Spleen (tissue), 11 donors: ENCODE results near the gene DRD4. TPM values are rescaled to one million over a fixed set of nuclear protein-coding genes. Genes with fewer than 3 reads are reported as not detected.

ENCODE experiments used
- DNase-seq: peaks from one replicate; pipeline ENCODE4 v3.0.0-alpha.2; 2020
- H3K27ac ChIP-seq, 8 donors: fragments of 200-600 bp; sonication (generic) in 7 of 8; 1 replicate in 4 of 8; 2 replicates in 4 of 8; pipeline versions ENCODE4 v1.5.0 to v1.8.0; 2016 to 2021; ENCODE audit warnings: inconsistent platforms in 4 of 8, mild to moderate bottlenecking in 4 of 8, moderate library complexity in 1 of 8
- H3K27me3 ChIP-seq, 7 donors: fragments of 200-600 bp; sonication (generic) in 6 of 7; replicated peaks in 1 of 7; 1 replicate in 4 of 7; 2 replicates in 3 of 7; pipeline versions ENCODE4 v1.5.0 to v1.8.0; 2016 to 2021; ENCODE audit warnings: inconsistent platforms in 3 of 7, mild to moderate bottlenecking in 1 of 7
- H3K36me3 ChIP-seq, 6 donors: fragments of 200-600 bp; sonication (generic) in 5 of 6; 1 replicate in 4 of 6; 2 replicates in 2 of 6; pipeline versions ENCODE4 v1.5.0 to v1.8.0; 2016 to 2021; ENCODE audit warnings: inconsistent platforms in 2 of 6
- H3K4me1 ChIP-seq, 6 donors: fragments of 200-600 bp; sonication (generic) in 5 of 6; 1 replicate in 3 of 6; 2 replicates in 3 of 6; pipeline versions ENCODE4 v1.5.0 to v1.8.0; 2016 to 2021; ENCODE audit warnings: inconsistent platforms in 3 of 6
- H3K4me3 ChIP-seq, 8 donors: fragments of 200-600 bp; sonication (generic) in 7 of 8; 1 replicate in 4 of 8; 2 replicates in 4 of 8; pipeline versions ENCODE4 v1.5.0 to v1.8.0; 2016 to 2021; ENCODE audit warnings: inconsistent platforms in 4 of 8, mild to moderate bottlenecking in 4 of 8, moderate library complexity in 2 of 8
- H3K9me3 ChIP-seq, 8 donors: fragments of 200-600 bp; sonication (generic) in 7 of 8; 1 replicate in 4 of 8; 2 replicates in 4 of 8; pipeline versions ENCODE4 v1.5.0 to v1.8.0; 2016 to 2021; ENCODE audit warnings: inconsistent platforms in 4 of 8
- CTCF ChIP-seq, 11 experiments: fragments of 200-600 bp in 7 of 11; fragments of 450-650 bp in 4 of 11; sonication (generic) in 4 of 11; IDR thresholded peaks in 8 of 11; conservative IDR thresholded peaks in 3 of 11; 1 replicate in 7 of 11; 2 replicates in 4 of 11; pipeline versions ENCODE4 v1.4.0 to v1.8.0; 2016 to 2021; ENCODE audit warnings: antibody characterized with exemption in 11 of 11, inconsistent platforms in 4 of 11, mild to moderate bottlenecking in 1 of 11
- POLR2A ChIP-seq, 3 donors: fragments of 450-650 bp; IDR thresholded peaks; one replicate each; pipeline ENCODE4 v1.5.1; 2017; ENCODE audit warnings: antibody characterized with exemption in 3 of 3, mild to moderate bottlenecking in 1 of 3
- POLR2AphosphoS5 ChIP-seq, 3 donors: sonication (generic); formaldehyde crosslinking; IDR thresholded peaks; one replicate each; pipeline ENCODE4 v1.5.1; 2017; ENCODE audit warnings: antibody characterized with exemption in 3 of 3
- WGBS, 5 donors: extraction: QIAGEN DNeasy Blood & Tissue Kit in 3 of 5; methylation state at CpG; one replicate each; pipeline versions ENCODE4 v1.1.5 to v1.1.7; 2013 to 2018; 5-methylcytosine and 5-hydroxymethylcytosine counted together
- intact Hi-C: fragments of 100-400 bp; cut with DNase I; formaldehyde crosslinking; loops from one replicate; pipeline ENCODE4 v1.15.0; 2023; ENCODE audit warnings: low total_unique reads
- polyA plus RNA-seq, 3 donors: library from polyadenylated mRNA; stranded (reverse); fragments of 200-250 nt; gene quantifications; one replicate each; pipeline ENCODE4 v1.2.1, GENCODE V29; 2013
- total RNA-seq, 7 donors: library from RNA; depleted of rRNA in 3 of 7; stranded (reverse); fragments of >200 nt in 3 of 7; fragmentation: NEBNext Ultra II Directional in 4 of 7; extraction: Animal tissue kit (Norgen Biotek cat#: 25700) in 4 of 7; gene quantifications; one replicate each; pipeline versions ENCODE4 v1.1.0 to v1.2.1, GENCODE V29; 2016 to 2021
- donor health status: healthy with polysubstance abuse.
- donor health status: DM: no; HTN: no; CAD: no; lungs with moderate emphysema.
- donor health status: DM: no; HTN: no; CAD: no.
- donor health status: Bipolar disorder and iron deficiency.
- donor health status: healthy.
- donor health status: DM: no; HTN: no; CAD: no.
- donor health status: DM: yes; HTN: yes; CAD: no.

DRD4 gene
- total and polyA plus RNA-seq, 10 donors: 0.12 to 0.86 (median 0.44) TPM; not detected in 3

GRCh38 chr11:621838-622237 lies 15.2 kb upstream of the DRD4 start:
- 82 to 90% (median 89%) methylated on average over 16 to 27 of the region's 27 CpGs for WGBS, 5 donors
- DNase-seq: peak; percentile 50
- peaks cover 0 to 38% (median 0%) of the 10 kb centered on the region in 6 donors for H3K36me3 ChIP-seq
- peaks cover under 1 to 37% (median 10%) of the 10 kb centered on the region in 6 donors for H3K4me1 ChIP-seq
- intact Hi-C loops: no loop called here
- no peak overlapping the region for H3K4me3 ChIP-seq
- H3K9me3 ChIP-seq: no peaks in the 10 kb centered on the region
- H3K27ac ChIP-seq: no peak overlapping the region
- H3K27me3 ChIP-seq: peaks cover 0 to 30% (median 17%) of the 10 kb centered on the region in 7 donors
- TF ChIP-seq CTCF (IDR thresholded peaks at IDR 0.05 in 8 of 11, conservative IDR thresholded peaks at IDR 0.05 in 3 of 11): no peak
- no peak for TF ChIP-seq POLR2AphosphoS5 (IDR thresholded peaks at IDR 0.05)
- TF ChIP-seq POLR2A (IDR thresholded peaks at IDR 0.05): no peak

DNA sequence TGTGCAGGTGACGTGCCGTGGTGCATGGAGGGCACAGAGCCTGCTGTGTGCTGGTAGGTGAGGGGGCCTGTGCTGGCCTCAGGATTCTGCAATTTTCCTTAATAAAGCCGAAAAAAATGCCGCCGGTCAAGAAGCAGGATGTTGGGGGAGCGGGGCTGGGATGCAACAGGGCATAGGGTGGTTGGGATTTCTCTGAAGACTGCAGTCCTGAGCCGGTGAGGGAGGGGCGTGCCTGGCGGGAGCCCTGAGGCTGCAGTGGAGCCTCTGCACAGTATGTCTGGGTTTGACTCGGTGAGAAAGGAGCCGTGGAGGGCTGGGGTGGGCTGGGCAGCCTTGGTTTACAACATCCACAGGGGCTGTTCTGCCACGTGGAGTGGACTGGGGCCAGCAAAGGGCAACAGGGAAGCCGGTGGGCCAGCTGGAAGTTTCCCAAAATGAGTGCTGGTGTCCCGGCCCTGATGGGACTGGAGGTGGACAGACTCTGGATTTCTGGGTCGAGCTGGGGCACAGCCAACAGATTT lies 13.7 kb upstream of the DRD4 start:
- peaks cover 0 to 39% (median 11%) of the 10 kb centered on the region in 6 donors for H3K4me1 ChIP-seq
- H3K4me3 ChIP-seq: no peak overlapping the region
- intact Hi-C loops: no loop called here
- peak; percentile 56 for DNase-seq
- peaks cover 0 to 30% (median 0%) of the 10 kb centered on the region in 6 donors for H3K36me3 ChIP-seq
- peaks cover 0 to 46% (median 23%) of the 10 kb centered on the region in 7 donors for H3K27me3 ChIP-seq
- H3K9me3 ChIP-seq: no peaks in the 10 kb centered on the region
- no peak for TF ChIP-seq CTCF (IDR thresholded peaks at IDR 0.05 in 8 of 11, conservative IDR thresholded peaks at IDR 0.05 in 3 of 11)
- H3K27ac ChIP-seq: no peak overlapping the region
- WGBS, 5 donors: 82 to 92% (median 87%) methylated on average over 15 of the region's 15 CpGs

- DNase-seq: peak; percentile 52
- no peak overlapping the region for H3K4me3 ChIP-seq
- no peaks in the 10 kb centered on the region for H3K9me3 ChIP-seq
- peaks cover 0 to 47% (median 23%) of the 10 kb centered on the region in 7 donors for H3K27me3 ChIP-seq
- intact Hi-C loops: no loop called here
- H3K36me3 ChIP-seq: peaks cover 0 to 28% (median 0%) of the 10 kb centered on the region in 6 donors
- peaks cover 0 to 47% (median 18%) of the 10 kb centered on the region in 6 donors for H3K4me1 ChIP-seq
- WGBS, 5 donors: 81 to 91% (median 85%) methylated on average over 17 to 25 of the region's 25 CpGs
- H3K27ac ChIP-seq: no peak overlapping the region
- TF ChIP-seq POLR2A (IDR thresholded peaks at IDR 0.05) (no peak), CTCF (IDR thresholded peaks at IDR 0.05 in 8 of 11, conservative IDR thresholded peaks at IDR 0.05 in 3 of 11) (no peak), POLR2AphosphoS5 (IDR thresholded peaks at IDR 0.05) (no peak)
Observed at GRCh38 chr11:623999-624704, 12.9 kb upstream of the DRD4 start.
